ENCODE measurements around the gene PSRC1.

GRCh38 chr1:109322974-109323373, 40.0 kb upstream of the PSRC1 start:
- TF ChIP-seq, protein P1, sequence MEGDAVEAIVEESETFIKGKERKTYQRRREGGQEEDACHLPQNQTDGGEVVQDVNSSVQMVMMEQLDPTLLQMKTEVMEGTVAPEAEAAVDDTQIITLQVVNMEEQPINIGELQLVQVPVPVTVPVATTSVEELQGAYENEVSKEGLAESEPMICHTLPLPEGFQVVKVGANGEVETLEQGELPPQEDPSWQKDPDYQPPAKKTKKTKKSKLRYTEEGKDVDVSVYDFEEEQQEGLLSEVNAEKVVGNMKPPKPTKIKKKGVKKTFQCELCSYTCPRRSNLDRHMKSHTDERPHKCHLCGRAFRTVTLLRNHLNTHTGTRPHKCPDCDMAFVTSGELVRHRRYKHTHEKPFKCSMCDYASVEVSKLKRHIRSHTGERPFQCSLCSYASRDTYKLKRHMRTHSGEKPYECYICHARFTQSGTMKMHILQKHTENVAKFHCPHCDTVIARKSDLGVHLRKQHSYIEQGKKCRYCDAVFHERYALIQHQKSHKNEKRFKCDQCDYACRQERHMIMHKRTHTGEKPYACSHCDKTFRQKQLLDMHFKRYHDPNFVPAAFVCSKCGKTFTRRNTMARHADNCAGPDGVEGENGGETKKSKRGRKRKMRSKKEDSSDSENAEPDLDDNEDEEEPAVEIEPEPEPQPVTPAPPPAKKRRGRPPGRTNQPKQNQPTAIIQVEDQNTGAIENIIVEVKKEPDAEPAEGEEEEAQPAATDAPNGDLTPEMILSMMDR (IDR thresholded peaks at IDR 0.05) = no peak
- no peak for TF ChIP-seq POLR2A (IDR thresholded peaks at IDR 0.05)

All from transverse colon (tissue), 3 donors.